Fibroblast of lung (primary cell): ENCODE results near the gene SH3BP2. TPM values are rescaled to one million over a fixed set of nuclear protein-coding genes. Genes with fewer than 3 reads are reported as not detected.

Experiments used
- DNase-seq, 2 donors: peaks; one replicate each; pipeline versions ENCODE4 v3.0.0 to v3.0.0-alpha.2; 2010; ENCODE audit warnings: low read depth in 2 of 2
- H2AFZ ChIP-seq: 2 replicates; pipeline ENCODE4 v1.5.1; 2012; ENCODE audit warnings: low read length, control low read depth, inconsistent platforms
- H3K27ac ChIP-seq: 2 replicates; pipeline ENCODE4 v1.5.1; 2011; ENCODE audit warnings: low read length, control low read depth; ENCODE audit not compliant: insufficient read depth
- H3K27me3 ChIP-seq: 2 replicates; pipeline ENCODE4 v1.5.1; 2011; ENCODE audit warnings: mild to moderate bottlenecking, low read length; ENCODE audit not compliant: control insufficient read depth, insufficient read depth
- H3K36me3 ChIP-seq: 2 replicates; pipeline ENCODE4 v1.5.1; 2011; ENCODE audit warnings: low read length; ENCODE audit not compliant: control insufficient read depth, insufficient read depth
- H3K4me1 ChIP-seq: 2 replicates; pipeline ENCODE4 v1.5.1; 2011; ENCODE audit warnings: low read length; ENCODE audit not compliant: control insufficient read depth, insufficient read depth; ENCODE audit errors: extremely low read depth
- H3K4me2 ChIP-seq: 2 replicates; pipeline ENCODE4 v1.5.1; 2011; ENCODE audit warnings: low read length, control low read depth; ENCODE audit not compliant: insufficient read depth; ENCODE audit errors: extremely low read depth
- H3K4me3 ChIP-seq, 4 experiments: fragments of 200-600 bp in 1 of 4; sonication (generic) in 1 of 4; replicated peaks in 1 of 4; 2 replicates each; pipeline ENCODE4 v1.5.1; 2011 to 2016; ENCODE audit warnings: low read length in 4 of 4, low read depth in 3 of 4, mild to moderate bottlenecking in 3 of 4, control low read depth in 2 of 4, inconsistent platforms in 1 of 4, mixed read lengths in 1 of 4; ENCODE audit not compliant: insufficient read depth in 1 of 4; ENCODE audit errors: control extremely low read depth in 1 of 4
- H3K79me2 ChIP-seq: 2 replicates; pipeline ENCODE4 v1.5.1; 2012; ENCODE audit warnings: mild to moderate bottlenecking, low read length, inconsistent platforms; ENCODE audit not compliant: control insufficient read depth, insufficient read depth
- H3K9ac ChIP-seq: 2 replicates; pipeline ENCODE4 v1.5.1; 2011; ENCODE audit warnings: mild to moderate bottlenecking, low read length, control low read depth; ENCODE audit not compliant: insufficient read depth
- H3K9me3 ChIP-seq: 2 replicates; pipeline ENCODE4 v1.5.1; 2012; ENCODE audit warnings: low read depth, low read length; ENCODE audit not compliant: control insufficient read depth, insufficient read depth
- H4K20me1 ChIP-seq: 2 replicates; pipeline ENCODE4 v1.5.1; 2011; ENCODE audit warnings: low read length; ENCODE audit not compliant: control insufficient read depth, insufficient read depth; ENCODE audit errors: extremely low read depth
- CTCF ChIP-seq, 2 donors: IDR thresholded peaks in 1 of 2; conservative IDR thresholded peaks in 1 of 2; 1 replicate in 1 of 2; 2 replicates in 1 of 2; pipeline ENCODE4 v1.5.1; 2011 to 2012; ENCODE audit warnings: low read length in 2 of 2, control low read depth in 1 of 2, inconsistent platforms in 1 of 2, low read depth in 1 of 2, mild to moderate bottlenecking in 1 of 2
- EZH2 ChIP-seq: IDR thresholded peaks from 2 replicates; pipeline ENCODE4 v1.5.1; 2012; ENCODE audit warnings: low read length, control low read depth, mild to moderate bottlenecking; ENCODE audit errors: missing control alignments
- polyA plus RNA-seq, 2 donors: library from polyadenylated mRNA; depleted of rRNA in 1 of 2; stranded (reverse) in 1 of 2; unstranded in 1 of 2; fragments of >200 nt; gene quantifications; 2 replicates each; pipeline ENCODE4 v1.2.1, GENCODE V29; 2011 to 2012; ENCODE audit warnings: missing spikeins in 1 of 2
- total RNA-seq: library from RNA; depleted of rRNA; stranded (reverse); fragments of >200 nt; gene quantifications from 2 replicates; pipeline ENCODE4 v1.2.1, GENCODE V29; 2014

Gene SH3BP2
- total and polyA plus RNA-seq, 2 donors (not counting 1 experiment from before 2014, with no cell fraction given) = 8.6 to 14.1 TPM

- Histone ChIP-seq H4K20me1 (no peaks in the 10 kb centered on the region), H3K4me1 (peaks cover 3% of the 10 kb centered on the region), H3K27me3 (no peaks in the 10 kb centered on the region), H3K9me3 (no peaks in the 10 kb centered on the region), H3K27ac (no peak overlapping the region), H3K4me3 (peak overlapping the region in 1 of 4 experiments; percentile 64), H3K4me2 (no peak overlapping the region), H2AFZ (no peak overlapping the region), H3K9ac (no peak overlapping the region), H3K36me3 (peaks cover 2% of the 10 kb centered on the region), H3K79me2 (peaks cover 5% of the 10 kb centered on the region)
- no peak for DNase-seq
- no peak for TF ChIP-seq CTCF (conservative IDR thresholded peaks at IDR 0.05 in 1 of 2, IDR thresholded peaks at IDR 0.05 in 1 of 2; ENCODE audit: low read depth in 1 of 2, low read length in 2 of 2)
- TF ChIP-seq EZH2 = no peak
Observed at GRCh38 chr4:2819244-2820215, 26.6 kb downstream of the SH3BP2 start.

DNA sequence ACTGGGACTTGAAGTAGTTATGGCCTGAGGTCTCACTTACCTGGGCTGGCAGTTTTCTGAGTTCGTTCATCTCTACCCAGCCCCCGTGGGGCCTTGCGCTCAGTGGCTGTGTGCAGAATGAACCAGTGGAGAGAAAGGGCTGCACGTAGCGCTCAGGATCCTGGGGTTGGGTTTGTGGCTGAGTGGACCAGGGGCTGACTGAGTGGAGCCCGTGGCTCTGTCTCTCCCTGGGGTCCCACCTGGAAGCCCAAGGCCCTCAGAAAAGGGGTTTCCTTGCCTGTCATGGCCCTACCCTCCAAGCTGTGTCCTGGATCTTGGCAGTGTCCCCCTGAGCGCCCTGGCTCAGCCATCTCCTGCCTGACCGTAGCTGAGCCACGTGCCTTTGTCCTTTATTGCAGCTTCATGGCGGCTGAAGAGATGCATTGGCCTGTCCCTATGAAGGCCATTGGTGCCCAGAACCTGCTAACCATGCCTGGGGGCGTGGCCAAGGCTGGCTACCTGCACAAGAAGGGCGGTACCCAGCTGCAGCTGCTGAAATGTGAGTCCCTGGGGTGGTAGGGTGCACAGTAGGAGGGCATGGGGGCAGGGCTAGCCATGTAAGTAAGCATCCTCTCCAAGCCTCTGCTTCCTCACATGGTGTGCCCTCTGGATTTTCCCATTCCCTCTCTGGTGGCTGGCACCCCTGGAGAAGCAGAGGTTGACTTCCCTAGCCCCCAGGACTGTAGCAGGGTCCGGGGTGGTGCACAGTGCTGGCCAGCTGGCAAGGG, 27.5 kb downstream of the SH3BP2 start:
- Histone ChIP-seq H3K4me3 (no peak overlapping the region), H4K20me1 (no peaks in the 10 kb centered on the region), H3K9ac (no peak overlapping the region), H3K9me3 (no peaks in the 10 kb centered on the region), H3K4me1 (peaks cover 3% of the 10 kb centered on the region), H3K79me2 (peaks cover 5% of the 10 kb centered on the region), H2AFZ (no peak overlapping the region), H3K4me2 (no peak overlapping the region), H3K27me3 (no peaks in the 10 kb centered on the region), H3K36me3 (peaks cover 9% of the 10 kb centered on the region), H3K27ac (no peak overlapping the region)
- DNase-seq = no peak
- no peak for TF ChIP-seq CTCF (conservative IDR thresholded peaks at IDR 0.05 in 1 of 2, IDR thresholded peaks at IDR 0.05 in 1 of 2; ENCODE audit: low read depth in 1 of 2, low read length in 2 of 2)
- no peak for TF ChIP-seq EZH2
